Upper lobe of left lung (tissue), 6 donors: Measurements from ENCODE around the gene CACUL1. TPM values are rescaled to one million over a fixed set of nuclear protein-coding genes. Genes with fewer than 3 reads are reported as not detected.

ENCODE experiments used
- ATAC-seq, 2 donors: fragments of 200-7000 bp; cut with Tn5 transposase; one replicate each; pipeline ENCODE4 v1.9.1; 2022; ENCODE audit warnings: mild to moderate bottlenecking in 2 of 2, moderate library complexity in 2 of 2; ENCODE audit not compliant: low FRiP score in 2 of 2
- DNase-seq, 2 donors: peaks; one replicate each; pipeline ENCODE4 v3.0.0-alpha.2; 2019 to 2020
- H3K27ac ChIP-seq, 4 donors: fragments of 200-600 bp; sonication (generic); one replicate each; pipeline ENCODE4 v1.5.1; 2016 to 2019
- H3K27me3 ChIP-seq, 4 donors: fragments of 200-600 bp; sonication (generic); one replicate each; pipeline ENCODE4 v1.5.1; 2017 to 2019
- H3K36me3 ChIP-seq, 4 donors: fragments of 200-600 bp; sonication (generic); one replicate each; pipeline ENCODE4 v1.5.1; 2016 to 2019
- H3K4me1 ChIP-seq, 4 donors: fragments of 200-600 bp; sonication (generic); one replicate each; pipeline ENCODE4 v1.5.1; 2018 to 2019
- H3K4me3 ChIP-seq, 4 donors: fragments of 200-600 bp; sonication (generic); one replicate each; pipeline ENCODE4 v1.5.1; 2017 to 2019; ENCODE audit warnings: mild to moderate bottlenecking in 2 of 4, moderate library complexity in 1 of 4
- H3K9me3 ChIP-seq, 4 donors: fragments of 200-600 bp; sonication (generic); one replicate each; pipeline ENCODE4 v1.5.1; 2018 to 2019
- EP300 ChIP-seq, 4 donors: sonication (generic); formaldehyde crosslinking; IDR thresholded peaks; one replicate each; pipeline ENCODE4 v1.5.1; 2017; ENCODE audit warnings: antibody characterized with exemption in 4 of 4, control low read depth in 2 of 4
- POLR2A ChIP-seq, 4 donors: fragments of 450-650 bp; IDR thresholded peaks; one replicate each; pipeline ENCODE4 v1.5.1; 2016 to 2017; ENCODE audit warnings: antibody characterized with exemption in 4 of 4, mild to moderate bottlenecking in 2 of 4
- POLR2AphosphoS5 ChIP-seq, 2 donors: sonication (generic); formaldehyde crosslinking; IDR thresholded peaks; one replicate each; pipeline ENCODE4 v1.5.1; 2017; ENCODE audit warnings: antibody characterized with exemption in 2 of 2
- WGBS, 2 donors: methylation state at CpG; one replicate each; pipeline ENCODE4 v1.1.5; 2017 to 2018; 5-methylcytosine and 5-hydroxymethylcytosine counted together
- total RNA-seq, 6 donors: library from RNA; depleted of rRNA in 4 of 6; stranded (reverse); fragments of >200 nt in 4 of 6; gene quantifications; one replicate each; pipeline versions ENCODE4 v1.1.0 to v1.2.1, GENCODE V29; 2016 to 2021
- TF ChIP-seq, protein P1 (sequence below), 6 experiments: fragments of 450-650 bp in 4 of 6; fragments of 200-600 bp in 2 of 6; sonication (generic) in 2 of 6; IDR thresholded peaks; one replicate each; pipeline ENCODE4 v1.5.1; 2016 to 2019; ENCODE audit warnings: antibody characterized with exemption in 6 of 6
- donor health status: DM: no; HTN: no; CAD: no; lungs with moderate emphysema.
- donor health status: DM: no; HTN: yes; CAD: no; lungs with severe emphysema.

The CACUL1 gene
- total RNA-seq, 6 donors from 2014 or later = 23.3 to 44.0 (median 38.2) TPM

DNA sequence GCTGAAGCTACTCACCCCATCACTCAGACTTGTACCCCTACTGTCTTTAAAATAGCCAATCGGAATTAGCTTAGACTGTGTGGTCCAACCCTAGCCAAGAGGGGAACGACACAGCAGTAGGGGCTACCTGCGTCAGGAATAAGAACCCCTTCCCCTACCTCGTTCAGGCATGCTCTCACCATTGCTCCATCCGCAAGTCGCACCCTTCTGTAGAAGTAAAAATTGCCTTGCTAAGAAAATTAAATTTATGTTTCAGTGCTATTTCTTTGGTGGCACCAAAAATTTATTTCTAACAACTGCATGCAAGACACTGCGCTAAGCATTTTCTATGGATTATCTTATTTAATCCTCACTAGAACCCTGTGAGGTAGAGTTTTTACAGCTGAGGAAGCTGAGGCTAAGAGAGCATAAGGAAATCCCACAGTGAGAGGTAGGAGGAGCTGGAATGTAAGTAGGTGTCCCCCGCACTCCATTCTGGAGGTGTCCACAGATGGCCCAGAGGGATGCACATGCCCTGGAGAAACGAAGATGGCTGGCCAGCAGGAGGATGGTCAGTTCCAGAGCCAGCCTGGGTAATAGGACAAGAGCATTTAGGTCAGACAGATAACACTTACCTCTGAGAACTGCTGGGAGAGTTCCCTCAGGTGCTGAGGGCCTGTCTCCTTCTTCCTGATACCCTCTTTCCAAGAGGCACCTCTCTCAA lies 15.3 kb upstream of the CACUL1 start:
- H3K4me3 ChIP-seq = no peak overlapping the region
- no peak overlapping the region for H3K27ac ChIP-seq

DNA sequence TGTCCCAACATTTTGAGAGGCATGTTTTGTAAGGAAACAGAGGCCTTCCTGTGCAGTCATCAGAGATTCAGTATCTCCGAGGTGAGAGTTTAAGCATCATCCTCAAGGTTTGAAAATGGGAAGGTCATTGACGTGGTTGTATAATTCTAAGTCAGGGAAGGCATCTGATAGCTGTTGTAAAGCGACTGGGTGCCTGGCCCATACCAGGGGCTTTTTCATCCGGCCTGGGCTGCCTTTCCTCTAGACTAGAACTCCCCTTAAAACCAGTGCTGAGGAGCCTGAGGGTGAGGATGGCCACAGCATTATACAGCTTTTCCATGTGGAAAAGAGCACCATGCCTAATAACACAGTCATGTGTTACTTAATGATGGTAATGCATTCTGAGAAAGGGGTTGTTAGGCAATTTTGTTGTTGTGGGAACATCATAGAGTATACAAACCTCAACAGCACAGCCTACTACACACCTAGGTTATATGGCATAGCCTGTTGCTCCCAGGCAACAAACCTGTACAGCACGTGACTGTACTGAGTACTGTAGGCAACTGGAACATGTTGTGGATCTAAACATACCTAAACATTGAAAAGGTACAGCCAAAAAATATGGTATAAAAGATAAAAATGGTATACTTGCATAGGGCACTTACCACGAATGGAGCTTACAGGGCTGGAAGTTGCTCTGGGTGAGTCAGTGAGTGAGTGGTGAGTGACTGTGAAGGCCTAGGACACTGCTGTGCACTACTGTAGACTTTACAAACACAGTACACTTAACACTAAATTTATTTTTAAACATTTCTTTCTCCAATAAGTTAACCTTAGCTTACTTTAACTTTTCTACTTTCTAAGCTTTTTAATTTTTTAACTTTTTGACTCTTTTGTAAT lies 13.5 kb upstream of the CACUL1 start:
- WGBS, 2 donors = 87 to 90% methylated on average over 6 of the region's 6 CpGs

More for the DNA sequence above, 15.3 kb upstream of the CACUL1 start:
- DNase-seq = no peak
- WGBS, 2 donors = 77 to 92% methylated on average over 9 of the region's 9 CpGs
- no peak for TF ChIP-seq EP300 (IDR thresholded peaks at IDR 0.05)
- no peak for TF ChIP-seq POLR2A (IDR thresholded peaks at IDR 0.05)
- TF ChIP-seq POLR2AphosphoS5 (IDR thresholded peaks at IDR 0.05) = no peak
- TF ChIP-seq, protein P1, sequence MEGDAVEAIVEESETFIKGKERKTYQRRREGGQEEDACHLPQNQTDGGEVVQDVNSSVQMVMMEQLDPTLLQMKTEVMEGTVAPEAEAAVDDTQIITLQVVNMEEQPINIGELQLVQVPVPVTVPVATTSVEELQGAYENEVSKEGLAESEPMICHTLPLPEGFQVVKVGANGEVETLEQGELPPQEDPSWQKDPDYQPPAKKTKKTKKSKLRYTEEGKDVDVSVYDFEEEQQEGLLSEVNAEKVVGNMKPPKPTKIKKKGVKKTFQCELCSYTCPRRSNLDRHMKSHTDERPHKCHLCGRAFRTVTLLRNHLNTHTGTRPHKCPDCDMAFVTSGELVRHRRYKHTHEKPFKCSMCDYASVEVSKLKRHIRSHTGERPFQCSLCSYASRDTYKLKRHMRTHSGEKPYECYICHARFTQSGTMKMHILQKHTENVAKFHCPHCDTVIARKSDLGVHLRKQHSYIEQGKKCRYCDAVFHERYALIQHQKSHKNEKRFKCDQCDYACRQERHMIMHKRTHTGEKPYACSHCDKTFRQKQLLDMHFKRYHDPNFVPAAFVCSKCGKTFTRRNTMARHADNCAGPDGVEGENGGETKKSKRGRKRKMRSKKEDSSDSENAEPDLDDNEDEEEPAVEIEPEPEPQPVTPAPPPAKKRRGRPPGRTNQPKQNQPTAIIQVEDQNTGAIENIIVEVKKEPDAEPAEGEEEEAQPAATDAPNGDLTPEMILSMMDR (IDR thresholded peaks at IDR 0.05) = no peak
- Histone ChIP-seq H3K27me3 (no peaks in the 10 kb centered on the region), H3K36me3 (no peaks in the 10 kb centered on the region), H3K9me3 (no peaks in the 10 kb centered on the region), H3K4me1 (no peaks in the 10 kb centered on the region)
- ATAC-seq = no peak

DNA sequence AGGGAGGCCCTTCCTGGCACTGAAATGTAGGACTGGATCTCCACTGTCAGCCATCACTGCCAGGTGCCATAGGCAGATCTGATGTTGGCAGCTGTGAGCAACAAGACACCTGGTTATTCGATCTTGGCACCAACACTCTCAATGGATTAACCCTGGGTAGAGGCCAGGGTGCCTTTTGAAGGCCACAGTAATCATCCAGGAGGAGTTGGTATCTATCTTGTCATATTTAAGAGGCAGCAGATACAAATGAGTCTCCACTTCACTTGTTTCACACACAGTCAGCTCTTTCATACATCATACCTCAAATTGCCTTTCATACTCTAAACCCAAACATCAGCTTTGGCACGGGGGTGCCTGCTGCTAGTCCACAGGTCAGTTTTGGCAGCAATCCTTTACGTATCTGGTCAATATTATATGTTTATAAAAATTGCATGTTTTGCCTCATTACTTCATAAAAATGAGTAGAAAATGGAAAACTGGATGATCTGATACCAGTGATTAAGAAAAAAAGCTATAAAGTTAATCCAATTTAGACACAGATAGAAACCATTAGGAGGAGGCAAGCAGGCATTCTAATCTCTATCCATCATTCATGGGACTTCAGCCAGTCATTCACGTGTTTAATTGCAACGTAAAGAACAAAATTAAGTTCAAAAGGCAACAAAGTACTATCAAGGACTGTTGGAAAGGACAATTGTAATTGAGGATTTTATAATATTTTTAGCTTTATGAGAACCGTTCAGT lies 12.7 kb upstream of the CACUL1 start:
- Histone ChIP-seq H3K4me1 (no peaks in the 10 kb centered on the region), H3K27ac (no peak overlapping the region), H3K9me3 (no peaks in the 10 kb centered on the region), H3K4me3 (no peak overlapping the region), H3K36me3 (no peaks in the 10 kb centered on the region), H3K27me3 (no peaks in the 10 kb centered on the region)
- DNase-seq = no peak
- 80 to 83% methylated on average over 6 of the region's 6 CpGs for WGBS, 2 donors
- ATAC-seq = no peak
- no peak for TF ChIP-seq POLR2A (IDR thresholded peaks at IDR 0.05)
- no peak for TF ChIP-seq POLR2AphosphoS5 (IDR thresholded peaks at IDR 0.05)
- TF ChIP-seq EP300 (IDR thresholded peaks at IDR 0.05) = no peak
- TF ChIP-seq, protein P1 (IDR thresholded peaks at IDR 0.05) = no peak

More for the DNA sequence above, 13.5 kb upstream of the CACUL1 start:
- H3K4me3 ChIP-seq = no peak overlapping the region
- H3K9me3 ChIP-seq = no peaks in the 10 kb centered on the region
- no peaks in the 10 kb centered on the region for H3K4me1 ChIP-seq
- H3K36me3 ChIP-seq = no peaks in the 10 kb centered on the region
- DNase-seq (no peak), ATAC-seq (peak in 1 of 2 donors; percentile 12)
- no peak overlapping the region for H3K27ac ChIP-seq
- H3K27me3 ChIP-seq = no peaks in the 10 kb centered on the region
- no peak for TF ChIP-seq POLR2AphosphoS5 (IDR thresholded peaks at IDR 0.05)
- no peak for TF ChIP-seq POLR2A (IDR thresholded peaks at IDR 0.05)
- no peak for TF ChIP-seq EP300 (IDR thresholded peaks at IDR 0.05)
- TF ChIP-seq, protein P1 (IDR thresholded peaks at IDR 0.05) = no peak

DNA sequence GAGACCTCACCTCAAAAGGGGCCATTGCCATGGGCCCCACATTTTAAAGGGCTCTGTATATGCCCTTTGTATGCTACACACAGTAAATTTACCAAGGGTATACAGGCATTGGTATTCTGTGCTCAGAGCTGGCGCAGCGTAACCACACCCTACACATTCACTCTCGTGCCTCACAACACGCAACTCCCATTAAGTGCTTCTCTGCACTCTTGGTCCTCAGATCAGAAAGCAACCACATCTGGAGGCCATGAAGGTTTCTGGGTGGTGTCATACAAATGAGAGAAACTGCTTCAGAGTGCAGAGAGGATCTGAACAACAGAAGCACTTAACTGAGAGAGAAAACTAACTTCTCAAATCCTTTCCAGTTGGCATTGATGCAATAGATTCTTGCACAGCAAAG lies 9.4 kb upstream of the CACUL1 start:
- ATAC-seq = no peak
- no peak for DNase-seq
- 92 to 95% methylated on average over 4 of the region's 4 CpGs for WGBS, 2 donors
- Histone ChIP-seq H3K27ac (no peak overlapping the region), H3K36me3 (no peaks in the 10 kb centered on the region), H3K4me1 (no peaks in the 10 kb centered on the region), H3K27me3 (no peaks in the 10 kb centered on the region), H3K9me3 (no peaks in the 10 kb centered on the region), H3K4me3 (no peak overlapping the region)
- TF ChIP-seq EP300 (IDR thresholded peaks at IDR 0.05) = no peak
- no peak for TF ChIP-seq POLR2AphosphoS5 (IDR thresholded peaks at IDR 0.05)
- no peak for TF ChIP-seq POLR2A (IDR thresholded peaks at IDR 0.05)
- TF ChIP-seq, protein P1 (IDR thresholded peaks at IDR 0.05) = no peak
